HepG2 (cell line): ENCODE results near the gene ACVR1B. TPM values are rescaled to one million over a fixed set of nuclear protein-coding genes. Genes with fewer than 3 reads are reported as not detected.

ENCODE experiments used
- GLI4 ChIP-seq: sonication (generic); formaldehyde crosslinking; IDR thresholded peaks from 2 replicates; pipeline ENCODE4 v1.5.1; 2020; ENCODE audit warnings: missing genetic modification reagents, mild to moderate bottlenecking, moderate library complexity, borderline replicate concordance
- PAF1 ChIP-seq: IDR thresholded peaks from 2 replicates; pipeline ENCODE4 v1.6.1; 2016; ENCODE audit warnings: missing genetic modification reagents, missing compliant biosample characterization
- PBX3 ChIP-seq: sonication (generic); formaldehyde crosslinking; IDR thresholded peaks from 2 replicates; pipeline ENCODE4 v1.8.1; 2023; ENCODE audit warnings: missing genetic modification reagents, inconsistent platforms, borderline replicate concordance
- PRDM4 ChIP-seq: sonication (generic); formaldehyde crosslinking; IDR thresholded peaks from 2 replicates; pipeline ENCODE4 v1.9.0; 2021; ENCODE audit warnings: missing genetic modification reagents, borderline replicate concordance
- SKI ChIP-seq: fragments of 450-650 bp; IDR thresholded peaks from one replicate; pipeline ENCODE4 v1.6.1; 2018; ENCODE audit warnings: mild to moderate bottlenecking; ENCODE audit not compliant: partially characterized antibody
- SKIL ChIP-seq: sonication (generic); formaldehyde crosslinking; IDR thresholded peaks from 2 replicates; pipeline ENCODE4 v1.8.0; 2022; ENCODE audit warnings: missing genetic modification reagents, mild to moderate bottlenecking, moderate library complexity, borderline replicate concordance
- SMYD3 ChIP-seq: sonication (generic); formaldehyde crosslinking; IDR thresholded peaks from 2 replicates; pipeline ENCODE4 v1.8.1; 2023; ENCODE audit warnings: mild to moderate bottlenecking, missing genetic modification reagents
- TRAFD1 ChIP-seq: sonication (generic); formaldehyde crosslinking; IDR thresholded peaks from 2 replicates; pipeline ENCODE4 v1.5.1; 2020; ENCODE audit warnings: missing genetic modification reagents, mild to moderate bottlenecking, borderline replicate concordance
- ZBTB26 ChIP-seq: IDR thresholded peaks from 2 replicates; pipeline ENCODE4 v1.6.1; 2016; ENCODE audit warnings: missing compliant biosample characterization, missing genetic modification reagents, borderline replicate concordance
- ZBTB43 ChIP-seq: sonication (generic); formaldehyde crosslinking; conservative IDR thresholded peaks from 2 replicates; pipeline ENCODE4 v1.4.0; 2020; ENCODE audit warnings: missing genetic modification reagents
- ZNF121 ChIP-seq: sonication (generic); formaldehyde crosslinking; IDR thresholded peaks from 2 replicates; pipeline ENCODE4 v1.5.0; 2020; ENCODE audit warnings: mild to moderate bottlenecking, missing genetic modification reagents
- ZNF501 ChIP-seq: sonication (generic); formaldehyde crosslinking; IDR thresholded peaks from 2 replicates; pipeline ENCODE4 v1.5.1; 2020; ENCODE audit warnings: mild to moderate bottlenecking, moderate library complexity, missing genetic modification reagents
- ZNF574 ChIP-seq: sonication (generic); formaldehyde crosslinking; IDR thresholded peaks from 2 replicates; pipeline ENCODE4 v1.4.0; 2020; ENCODE audit warnings: missing genetic modification reagents
- ZNF678 ChIP-seq: sonication (generic); formaldehyde crosslinking; IDR thresholded peaks from 2 replicates; pipeline ENCODE4 v1.4.0; 2020; ENCODE audit warnings: mild to moderate bottlenecking, missing genetic modification reagents
- polyA plus RNA-seq, 8 experiments: library from polyadenylated mRNA; depleted of rRNA in 3 of 8; stranded (reverse) in 7 of 8; unstranded in 1 of 8; fragments of >200 nt; fragmentation: Illumina TruSeq in 4 of 8; extraction: Trizol in 4 of 8; gene quantifications; 2 replicates each; pipeline versions ENCODE4 v1.2.1 to v1.2.3, GENCODE V29; 2011 to 2016; ENCODE audit warnings: low read depth in 4 of 8, missing spikeins in 1 of 8, mixed read lengths in 1 of 8; ENCODE audit not compliant: insufficient read depth in 1 of 8
- total RNA-seq, 5 experiments: library from RNA; depleted of rRNA; stranded (reverse); fragments of >200 nt; fragmentation: Illumina TruSeq; extraction: Trizol; gene quantifications; 2 replicates each; pipeline ENCODE4 v1.2.3, GENCODE V29; 2016; ENCODE audit warnings: low read depth in 1 of 5

ACVR1B gene
- total and polyA plus RNA-seq, 2 of the 13 experiments (the other 11 are each of a cell fraction or from before 2014, with no cell fraction given): 8.9 to 12.1 TPM

- TF ChIP-seq TRAFD1 (CRISPR knock-in tag): no peak
- no peak for TF ChIP-seq PAF1
- no peak for TF ChIP-seq PRDM4 (CRISPR knock-in tag)
- TF ChIP-seq ZBTB43 (CRISPR knock-in tag): no peak
- no peak for TF ChIP-seq GLI4 (CRISPR knock-in tag)
- TF ChIP-seq SKIL (CRISPR knock-in tag): no peak
- TF ChIP-seq SMYD3 (CRISPR knock-in tag): no peak
- TF ChIP-seq ZNF501 (CRISPR knock-in tag): peak; percentile 22; the same call in 1 of the 2 replicates
- TF ChIP-seq SKI: no peak
- peak; percentile 82 for TF ChIP-seq ZNF574
- TF ChIP-seq ZNF121 (CRISPR knock-in tag): no peak; the same call in 1 of the 2 replicates
- TF ChIP-seq ZNF678 (CRISPR knock-in tag): no peak
- no peak for TF ChIP-seq ZBTB26
- no peak for TF ChIP-seq PBX3 (CRISPR knock-in tag)
Observed at GRCh38 chr12:52032804-52033445, 81.4 kb downstream of the ACVR1B start (continued).
